Glutamatergic neuron (in vitro differentiated cells): Measurements from ENCODE around the gene TMA16. TPM values are rescaled to one million over a fixed set of nuclear protein-coding genes. Genes with fewer than 3 reads are reported as not detected.

Experiments used
- DNase-seq: peaks from one replicate; pipeline ENCODE4 v3.0.0; 2022
- H3K27ac Mint-ChIP-seq: one replicate; pipeline ENCODE4 v1.8.0; 2020; ENCODE audit warnings: mild to moderate bottlenecking, mixed read lengths, inconsistent platforms; ENCODE audit not compliant: unreplicated experiment
- H3K27me3 Mint-ChIP-seq: one replicate; pipeline ENCODE4 v1.8.0; 2020; ENCODE audit warnings: mild to moderate bottlenecking, moderate library complexity, mixed read lengths, inconsistent platforms; ENCODE audit not compliant: unreplicated experiment
- H3K36me3 Mint-ChIP-seq: one replicate; pipeline ENCODE4 v1.8.0; 2020; ENCODE audit warnings: mild to moderate bottlenecking, mixed read lengths, inconsistent platforms; ENCODE audit not compliant: unreplicated experiment
- H3K4me1 Mint-ChIP-seq: one replicate; pipeline ENCODE4 v1.8.0; 2020; ENCODE audit warnings: mild to moderate bottlenecking, low read depth, mixed read lengths, inconsistent platforms; ENCODE audit not compliant: unreplicated experiment
- H3K4me3 Mint-ChIP-seq: one replicate; pipeline ENCODE4 v1.8.0; 2020; ENCODE audit warnings: mild to moderate bottlenecking, mixed read lengths, inconsistent platforms; ENCODE audit not compliant: unreplicated experiment
- H3K9me3 Mint-ChIP-seq: one replicate; pipeline ENCODE4 v1.8.0; 2020; ENCODE audit warnings: mild to moderate bottlenecking, moderate library complexity, mixed read lengths, inconsistent platforms; ENCODE audit not compliant: unreplicated experiment
- total RNA-seq: library from RNA; stranded (reverse); fragmentation: NEBNext Ultra II Directional; extraction: Animal tissue kit (Norgen Biotek cat#: 25700); gene quantifications from one replicate; pipeline ENCODE4 v1.2.1, GENCODE V29; 2021; ENCODE audit not compliant: unreplicated experiment
- TF ChIP-seq, protein P1 (sequence below): fragments of 200-600 bp; sonication (generic); IDR thresholded peaks from one replicate; pipeline ENCODE4 v1.5.0; 2021; ENCODE audit not compliant: partially characterized antibody, unreplicated experiment

The TMA16 gene
- total RNA-seq, 1 donor from 2014 or later: 30.8 TPM

DNA sequence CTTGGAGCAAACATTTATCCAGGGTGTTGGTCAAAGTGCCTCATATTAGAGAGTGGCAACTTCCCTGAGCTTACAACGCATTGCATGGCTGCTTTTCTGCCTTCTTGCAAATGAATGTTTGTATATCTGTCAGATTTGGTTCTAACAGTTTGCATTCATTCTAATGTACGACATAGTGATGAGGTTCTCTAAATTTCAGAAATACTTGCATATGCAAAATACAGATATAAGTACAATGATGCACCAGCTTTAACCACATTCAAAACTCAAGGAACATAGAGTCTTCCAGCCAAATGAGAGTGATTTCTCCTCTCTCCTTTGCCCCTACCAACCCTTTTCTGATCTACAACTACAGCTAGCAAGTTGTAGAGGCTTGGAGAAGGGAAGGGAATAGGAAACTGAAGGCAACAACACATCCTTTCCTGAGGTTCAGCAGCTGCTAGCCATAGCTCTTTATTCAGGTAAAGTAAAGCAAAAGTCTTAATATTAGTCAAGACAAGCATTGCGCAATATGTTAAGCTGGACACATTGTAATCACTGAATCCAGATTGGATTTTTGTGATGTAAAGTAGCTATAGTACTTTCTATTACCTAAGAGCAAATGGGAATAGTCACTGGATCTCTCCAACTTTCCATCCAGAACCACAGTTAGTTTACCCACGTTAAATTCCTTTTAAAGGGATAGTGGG, 27.3 kb upstream of the TMA16 start:
- H3K27ac Mint-ChIP-seq: no peak overlapping the region
- H3K9me3 Mint-ChIP-seq: peaks cover 1% of the 10 kb centered on the region
- H3K27me3 Mint-ChIP-seq: no peaks in the 10 kb centered on the region
- H3K4me3 Mint-ChIP-seq: no peak overlapping the region
- TF ChIP-seq, protein P1, sequence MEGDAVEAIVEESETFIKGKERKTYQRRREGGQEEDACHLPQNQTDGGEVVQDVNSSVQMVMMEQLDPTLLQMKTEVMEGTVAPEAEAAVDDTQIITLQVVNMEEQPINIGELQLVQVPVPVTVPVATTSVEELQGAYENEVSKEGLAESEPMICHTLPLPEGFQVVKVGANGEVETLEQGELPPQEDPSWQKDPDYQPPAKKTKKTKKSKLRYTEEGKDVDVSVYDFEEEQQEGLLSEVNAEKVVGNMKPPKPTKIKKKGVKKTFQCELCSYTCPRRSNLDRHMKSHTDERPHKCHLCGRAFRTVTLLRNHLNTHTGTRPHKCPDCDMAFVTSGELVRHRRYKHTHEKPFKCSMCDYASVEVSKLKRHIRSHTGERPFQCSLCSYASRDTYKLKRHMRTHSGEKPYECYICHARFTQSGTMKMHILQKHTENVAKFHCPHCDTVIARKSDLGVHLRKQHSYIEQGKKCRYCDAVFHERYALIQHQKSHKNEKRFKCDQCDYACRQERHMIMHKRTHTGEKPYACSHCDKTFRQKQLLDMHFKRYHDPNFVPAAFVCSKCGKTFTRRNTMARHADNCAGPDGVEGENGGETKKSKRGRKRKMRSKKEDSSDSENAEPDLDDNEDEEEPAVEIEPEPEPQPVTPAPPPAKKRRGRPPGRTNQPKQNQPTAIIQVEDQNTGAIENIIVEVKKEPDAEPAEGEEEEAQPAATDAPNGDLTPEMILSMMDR: no peak
- no peaks in the 10 kb centered on the region for H3K4me1 Mint-ChIP-seq
- H3K36me3 Mint-ChIP-seq: no peaks in the 10 kb centered on the region
- DNase-seq: no peak

DNA sequence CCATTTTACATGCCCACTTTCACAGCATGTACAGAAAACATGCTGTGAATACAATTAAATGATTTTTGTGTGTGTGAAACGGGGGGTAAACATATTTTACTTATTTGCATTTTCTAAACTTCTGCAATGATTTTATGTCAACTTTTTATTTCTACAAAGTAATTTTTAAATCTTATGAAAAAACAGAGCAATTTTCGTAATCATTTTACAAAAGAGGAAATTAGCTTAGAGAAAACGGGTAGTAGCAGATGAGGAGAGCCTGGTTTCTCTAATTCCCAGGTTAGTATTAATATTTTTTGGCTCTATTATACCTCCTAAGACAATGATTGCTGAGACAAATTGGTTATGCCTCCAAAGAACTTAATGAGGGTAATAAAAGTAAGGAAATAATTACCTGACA, 24.1 kb upstream of the TMA16 start:
- Mint-ChIP-seq H3K36me3 (no peaks in the 10 kb centered on the region), H3K4me1 (no peaks in the 10 kb centered on the region), H3K27me3 (no peaks in the 10 kb centered on the region), H3K27ac (no peak overlapping the region), H3K9me3 (peaks cover 1% of the 10 kb centered on the region), H3K4me3 (no peak overlapping the region)
- TF ChIP-seq, protein P1: no peak
- no peak for DNase-seq

DNA sequence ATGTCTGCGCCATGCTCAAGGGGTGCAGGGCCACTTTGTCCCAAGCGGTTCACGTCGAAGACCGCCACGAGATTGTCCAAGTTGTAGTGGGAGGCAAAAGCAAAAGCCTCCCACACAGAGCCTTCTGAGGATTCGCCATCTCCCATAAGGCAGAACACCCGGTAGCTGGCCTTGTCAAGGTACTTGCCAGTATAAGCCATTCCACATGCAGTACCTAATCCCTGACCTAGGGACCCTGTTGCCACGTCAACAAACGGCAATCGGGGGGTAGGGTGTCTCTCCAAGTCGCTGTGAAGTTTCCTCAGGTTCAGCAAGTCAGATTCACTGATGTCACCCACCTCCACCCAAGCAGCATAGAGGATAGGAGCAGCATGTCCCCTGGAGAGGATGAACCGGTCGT, 21.4 kb upstream of the TMA16 start:
- DNase-seq: no peak
- H3K4me1 Mint-ChIP-seq: no peaks in the 10 kb centered on the region
- TF ChIP-seq, protein P1: no peak
- H3K27ac Mint-ChIP-seq: no peak overlapping the region
- no peaks in the 10 kb centered on the region for H3K27me3 Mint-ChIP-seq
- H3K9me3 Mint-ChIP-seq: no peaks in the 10 kb centered on the region
- no peak overlapping the region for H3K4me3 Mint-ChIP-seq
- no peaks in the 10 kb centered on the region for H3K36me3 Mint-ChIP-seq

DNA sequence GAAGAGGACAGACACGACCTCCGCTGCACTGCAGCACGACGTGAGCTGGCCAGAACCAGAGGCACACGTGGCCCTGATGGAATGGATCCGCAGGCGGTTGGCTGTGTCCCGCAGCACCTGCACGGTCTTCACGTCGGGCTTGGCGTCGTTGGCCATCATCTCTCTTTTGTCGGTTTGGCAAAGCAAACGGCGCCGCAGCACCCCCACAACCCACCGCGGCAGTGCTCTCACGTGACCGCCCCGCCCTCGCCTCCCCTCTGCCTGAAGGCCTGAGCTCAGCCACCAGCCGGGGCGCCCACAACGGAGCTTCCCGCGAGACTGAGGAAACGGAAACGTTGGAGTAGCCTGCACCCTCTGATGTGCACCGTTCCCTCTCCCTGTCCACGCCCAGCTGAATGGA, 20.9 kb upstream of the TMA16 start, which contains the start of gene TKTL2:
Gene TKTL2 (minus strand): TSS at position 179 of the 400 bp plus-strand sequence. CDS start 20 bp downstream, at position 159.
- TF ChIP-seq, protein P1: no peak
- Mint-ChIP-seq H3K36me3 (no peaks in the 10 kb centered on the region), H3K9me3 (no peaks in the 10 kb centered on the region), H3K4me1 (no peaks in the 10 kb centered on the region), H3K4me3 (no peak within 1 kb of the TSS), H3K27me3 (no peaks in the 10 kb centered on the region), H3K27ac (no peak within 1 kb of the TSS)
- DNase-seq: no peak

DNA sequence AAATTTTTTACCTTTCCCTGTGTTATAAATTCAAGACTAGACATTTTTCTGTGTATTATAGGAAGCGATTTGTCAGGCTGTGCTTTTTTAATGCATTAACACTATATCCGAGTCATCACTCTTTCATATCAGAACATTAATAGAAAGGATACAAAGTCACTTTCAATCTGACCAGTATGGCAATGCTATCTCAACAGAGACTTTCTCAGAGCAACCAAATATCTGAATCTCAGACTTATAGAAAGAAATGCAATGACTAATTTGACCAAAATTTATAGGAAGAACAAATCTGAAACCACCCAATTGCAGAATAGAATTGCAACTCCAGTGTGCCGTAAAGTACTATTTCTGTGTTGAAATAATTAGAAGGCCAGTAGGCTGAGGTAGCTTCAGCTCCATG, 20.5 kb upstream of the TMA16 start:
- H3K27ac Mint-ChIP-seq: no peak overlapping the region
- no peak overlapping the region for H3K4me3 Mint-ChIP-seq

More for the DNA sequence above, 20.5 kb upstream of the TMA16 start:
- H3K36me3 Mint-ChIP-seq: no peaks in the 10 kb centered on the region
- H3K9me3 Mint-ChIP-seq: no peaks in the 10 kb centered on the region
- no peaks in the 10 kb centered on the region for H3K27me3 Mint-ChIP-seq
- H3K4me1 Mint-ChIP-seq: no peaks in the 10 kb centered on the region
- TF ChIP-seq, protein P1: no peak
- no peak for DNase-seq
